Kidney epithelial cell (primary cell): ENCODE data around the gene SMPD4. TPM values are rescaled to one million over a fixed set of nuclear protein-coding genes. Genes with fewer than 3 reads are reported as not detected.
"Not testable (repeated sequence)": the region's sequence is repeated elsewhere in the genome, so short reads cannot be mapped to it uniquely, and the experiment has no call there.

Source experiments
- DNase-seq: peaks from one replicate; pipeline ENCODE4 v3.0.0-alpha.2; 2010; ENCODE audit warnings: low read depth
- H3K27me3 ChIP-seq: 2 replicates; pipeline ENCODE4 v1.6.0; 2011; ENCODE audit warnings: low read length; ENCODE audit not compliant: control insufficient read depth, insufficient read depth
- H3K36me3 ChIP-seq: 2 replicates; pipeline ENCODE4 v1.5.1; 2011; ENCODE audit warnings: low read length; ENCODE audit not compliant: control insufficient read depth, insufficient read depth
- H3K4me3 ChIP-seq: 2 replicates; pipeline ENCODE4 v1.5.1; 2011; ENCODE audit warnings: low read depth, mild to moderate bottlenecking, control low read depth, low read length
- CTCF ChIP-seq: IDR thresholded peaks from 2 replicates; pipeline ENCODE4 v1.5.1; 2011; ENCODE audit warnings: mild to moderate bottlenecking, moderate library complexity, low read length, control low read depth, inconsistent platforms; ENCODE audit not compliant: insufficient read depth, poor library complexity, severe bottlenecking
- total RNA-seq: library from RNA; depleted of rRNA; stranded (reverse); fragments of >200 nt; gene quantifications from 2 replicates; pipeline ENCODE4 v1.2.3, GENCODE V29; 2015

The SMPD4 gene
- total RNA-seq, 1 donor from 2014 or later: 52.8 TPM

- H3K36me3 ChIP-seq: no peaks in the 10 kb centered on the region
- DNase-seq: no peak
- H3K27me3 ChIP-seq: no peaks in the 10 kb centered on the region
- TF ChIP-seq CTCF: no peak
- no peak within 1 kb of the TSS for H3K4me3 ChIP-seq
These were observed 16.9 kb upstream of the SMPD4 start, which contains the start of gene TUBA3E for GRCh38 chr2:130198343-130198742. TSS of gene TUBA3E (minus strand) at chr2:130198439. CDS start at chr2:130198360, 79 bp downstream.

- H3K36me3 ChIP-seq, H3K27me3 ChIP-seq, H3K4me3 ChIP-seq, DNase-seq: not testable (repeated sequence)
These were observed 14.7 kb upstream of the SMPD4 start for GRCh38 chr2:130196052-130196451.

- not testable (repeated sequence) for H3K36me3 ChIP-seq, H3K27me3 ChIP-seq, H3K4me3 ChIP-seq, DNase-seq
These were observed 13.8 kb upstream of the SMPD4 start for GRCh38 chr2:130195089-130195635.

- H3K4me3 ChIP-seq, H3K36me3 ChIP-seq, DNase-seq, H3K27me3 ChIP-seq: not testable (repeated sequence)
These were observed 12.4 kb upstream of the SMPD4 start for GRCh38 chr2:130193824-130194223.

- H3K27me3 ChIP-seq, H3K36me3 ChIP-seq, H3K4me3 ChIP-seq, DNase-seq: not testable (repeated sequence)
These were observed 11.0 kb upstream of the SMPD4 start for GRCh38 chr2:130192451-130192850.

- not testable (repeated sequence) for DNase-seq, H3K27me3 ChIP-seq
These were observed 9.9 kb upstream of the SMPD4 start for GRCh38 chr2:130191319-130191718.

GRCh38 chr2:130190237-130190636 lies 8.8 kb upstream of the SMPD4 start:
- no peak for TF ChIP-seq CTCF
- H3K27me3 ChIP-seq: no peaks in the 10 kb centered on the region
- H3K36me3 ChIP-seq: no peaks in the 10 kb centered on the region
- no peak for DNase-seq
- no peak overlapping the region for H3K4me3 ChIP-seq

More at GRCh38 chr2:130191319-130191718, 9.9 kb upstream of the SMPD4 start:
- not testable (repeated sequence) for H3K4me3 ChIP-seq, H3K36me3 ChIP-seq

GRCh38 chr2:130188958-130189357 lies 7.6 kb upstream of the SMPD4 start:
- not testable (repeated sequence) for DNase-seq, H3K36me3 ChIP-seq, H3K27me3 ChIP-seq, H3K4me3 ChIP-seq

- not testable (repeated sequence) for H3K36me3 ChIP-seq, H3K27me3 ChIP-seq, DNase-seq, H3K4me3 ChIP-seq
These were observed 6.7 kb upstream of the SMPD4 start for GRCh38 chr2:130187859-130188792.
